GM21423 (cell line): ENCODE results near the gene CYP3A5.
"Not testable (repeated sequence)": the region's sequence is repeated elsewhere in the genome, so short reads cannot be mapped to it uniquely, and the experiment has no call there.

Experiments
- ATAC-seq: cut with Tn5 transposase; IDR thresholded peaks from one replicate; pipeline ENCODE4 v1.9.1; 2021; ENCODE audit warnings: mild to moderate bottlenecking, moderate library complexity; ENCODE audit not compliant: unreplicated experiment

The CYP3A5 gene

DNA sequence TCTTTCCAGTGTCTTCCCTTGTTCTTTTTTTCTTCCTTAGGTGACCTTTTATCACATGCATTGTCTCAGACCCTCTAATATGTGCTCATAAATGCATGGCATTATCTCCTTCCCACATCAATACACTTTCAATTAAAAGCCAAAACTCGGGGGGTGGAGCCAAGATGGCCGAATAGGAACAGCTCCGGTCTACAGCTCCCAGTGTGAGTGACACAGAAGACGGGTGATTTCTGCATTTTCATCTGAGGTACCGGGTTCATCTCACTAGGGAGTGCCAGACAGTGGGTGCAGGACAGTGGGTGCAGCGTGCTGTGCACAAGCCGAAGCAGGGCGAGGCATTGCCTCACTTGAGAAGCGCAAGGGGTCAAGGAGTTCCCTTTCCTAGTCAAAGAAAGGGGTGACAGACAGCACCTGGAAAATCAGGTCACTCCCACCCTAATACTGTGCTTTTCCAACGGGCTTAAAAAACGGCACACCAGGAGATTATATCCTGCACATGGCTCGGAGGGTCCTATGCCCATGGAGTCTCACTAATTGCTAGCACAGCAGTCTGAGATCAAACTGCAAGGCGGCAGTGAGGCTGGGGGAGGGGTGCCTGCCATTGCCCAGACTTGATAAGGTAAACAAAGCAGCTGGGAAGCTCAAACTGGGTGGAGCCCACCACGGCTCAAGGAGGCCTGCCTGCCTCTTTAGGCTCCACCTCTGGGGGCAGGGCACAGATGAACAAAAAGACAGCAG is 6.2 kb upstream of the CYP3A5 start:
- not testable (repeated sequence) for ATAC-seq

DNA sequence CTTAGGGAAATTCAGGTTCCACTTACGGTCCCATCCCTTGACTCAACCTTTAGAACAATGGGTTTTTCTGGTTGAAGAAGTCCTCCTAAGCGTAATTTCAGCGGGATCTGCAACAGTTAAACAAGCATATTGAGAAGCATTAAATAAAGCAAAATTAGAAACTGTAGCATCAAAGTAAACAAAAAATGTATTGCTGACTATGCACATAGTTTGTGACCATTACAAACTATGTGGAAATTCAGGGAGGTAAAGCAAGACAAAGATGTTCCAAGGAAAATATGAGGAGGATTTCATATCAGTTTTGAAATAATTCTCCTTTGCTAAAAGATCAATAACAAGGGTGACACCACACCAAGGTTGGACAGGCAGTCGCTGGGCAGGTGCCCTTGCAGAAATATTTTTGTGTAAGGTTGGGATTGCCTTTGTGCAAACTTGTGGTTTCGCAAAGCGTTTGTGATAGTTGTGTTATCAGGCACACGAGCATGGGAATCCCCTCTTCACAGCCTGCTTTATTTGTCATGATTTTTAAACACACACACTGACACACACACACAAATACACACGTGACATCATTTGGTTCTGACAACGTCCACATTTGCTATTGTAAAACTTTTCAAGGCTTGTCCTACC is 5.4 kb upstream of the CYP3A5 start:
- no peak for ATAC-seq

DNA sequence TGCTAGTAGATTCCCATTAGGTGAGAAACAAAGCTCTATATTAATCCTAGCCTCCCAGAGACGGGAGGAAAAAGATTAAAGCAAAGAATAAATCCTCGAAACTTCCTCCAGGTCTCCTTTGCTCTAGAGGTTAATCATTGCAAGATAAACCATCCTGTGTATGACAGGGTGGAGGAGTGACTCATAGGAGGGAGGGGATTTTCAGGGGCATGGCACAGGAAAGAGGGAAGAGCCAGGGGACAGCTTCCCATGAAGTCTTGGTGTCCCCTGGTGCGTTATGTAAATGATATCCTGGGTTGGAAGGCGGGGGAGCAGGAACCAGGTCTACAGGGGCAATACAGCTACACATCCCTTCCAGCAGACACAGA is 780 bp downstream of the CYP3A5 start:
- ATAC-seq: no peak

DNA sequence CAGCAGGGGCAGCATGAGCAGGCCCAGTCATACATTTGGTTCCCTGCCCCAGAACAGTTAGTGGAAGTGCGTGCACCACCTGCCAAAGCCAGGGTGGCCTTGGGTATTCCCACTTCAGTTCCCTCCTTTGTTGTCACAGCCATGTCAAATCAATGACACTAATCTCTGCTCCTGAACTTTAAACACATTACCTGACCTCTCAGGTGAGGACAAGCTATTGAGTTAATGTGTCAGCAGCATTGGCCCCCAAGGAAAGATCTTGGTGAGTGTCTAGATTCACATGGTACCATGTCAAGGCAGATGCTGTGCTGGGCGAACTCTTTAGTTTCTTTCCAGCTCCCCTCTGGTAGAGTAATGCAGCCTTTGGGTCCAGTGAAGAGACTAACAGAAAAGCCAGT is 2.1 kb downstream of the CYP3A5 start:
- ATAC-seq: no peak

DNA sequence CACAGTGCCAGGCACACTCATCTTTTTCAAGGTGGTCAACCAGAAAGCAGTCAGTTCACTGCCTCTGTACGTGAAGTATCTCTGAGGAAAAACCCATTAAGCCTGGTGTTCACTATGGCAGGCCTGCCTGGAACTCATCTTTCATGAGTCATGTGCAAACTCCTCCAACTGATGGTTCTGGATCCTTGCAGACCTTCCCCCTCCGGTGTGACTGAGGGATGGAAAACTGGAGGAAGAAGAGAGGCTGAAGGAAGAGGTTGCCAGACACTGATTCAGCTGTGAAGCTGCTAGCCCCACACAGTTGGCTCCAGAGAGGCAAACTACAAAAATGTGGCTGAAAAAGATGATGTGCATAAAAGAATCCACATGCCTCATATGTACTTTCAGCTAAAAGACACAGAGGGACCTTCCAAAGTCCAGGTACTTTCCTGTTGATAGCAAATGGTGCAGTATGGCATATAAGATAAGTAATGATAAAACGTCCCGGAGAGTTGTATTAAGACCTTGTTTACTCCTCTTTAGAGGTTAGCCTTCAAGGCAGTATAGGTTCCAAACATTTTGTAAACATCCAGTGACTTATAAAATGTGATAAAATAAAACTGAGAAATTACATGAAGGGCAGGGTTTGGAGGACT is 2.7 kb downstream of the CYP3A5 start:
- no peak for ATAC-seq

DNA sequence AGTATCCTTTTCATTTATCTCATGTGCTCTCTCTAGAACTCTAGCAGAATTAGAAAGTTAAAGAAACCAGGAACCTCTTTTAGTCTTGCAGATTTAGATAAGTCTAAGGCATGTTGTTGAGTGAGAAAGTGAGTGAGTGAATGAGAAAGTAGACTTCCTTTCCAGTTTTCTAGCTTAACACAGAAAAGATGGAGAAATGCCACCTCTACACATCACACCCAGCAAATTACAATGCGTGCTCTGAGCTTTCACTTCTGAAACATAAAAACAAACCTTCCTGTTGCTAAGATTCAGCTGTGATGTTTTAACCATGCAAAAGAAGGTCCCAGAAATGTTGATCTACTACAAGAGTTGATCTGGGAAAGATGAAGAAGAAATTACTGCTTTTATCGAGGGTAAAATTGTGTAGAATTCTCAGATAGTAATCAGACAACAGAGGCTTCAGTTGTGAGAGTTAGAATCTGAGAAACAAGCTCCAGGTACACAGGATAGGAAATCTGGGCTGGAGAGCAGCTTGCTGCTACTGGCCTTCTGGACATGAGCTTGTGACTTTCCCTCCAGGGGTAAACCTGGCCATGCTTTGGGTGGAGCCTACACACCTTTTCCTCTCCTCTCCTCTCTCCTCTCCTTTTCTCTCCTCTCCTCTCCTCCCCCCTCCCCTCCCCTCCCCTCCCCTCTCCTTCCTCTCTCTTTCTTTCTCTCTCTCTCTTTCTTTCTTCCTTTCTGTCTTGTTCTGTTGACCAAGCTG is 4.6 kb downstream of the CYP3A5 start:
- ATAC-seq: no peak

DNA sequence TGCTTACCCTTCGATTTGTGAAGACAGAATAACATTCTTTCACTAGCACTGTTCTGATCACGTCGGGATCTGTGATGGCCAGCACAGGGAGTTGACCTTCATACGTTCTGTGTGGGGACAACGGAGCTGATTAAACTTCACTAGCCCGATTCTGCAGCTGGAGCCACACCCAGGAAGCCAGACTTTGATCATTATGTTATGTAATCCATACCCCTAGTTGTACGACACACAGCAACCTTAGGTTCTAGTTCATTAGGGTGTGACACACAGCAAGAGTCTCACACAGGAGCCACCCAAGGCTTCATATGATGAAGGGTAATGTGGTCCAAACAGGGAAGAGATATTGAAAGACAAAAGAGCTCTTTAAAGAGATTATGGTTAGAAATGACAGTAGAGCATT is 7.2 kb downstream of the CYP3A5 start:
- ATAC-seq: no peak

DNA sequence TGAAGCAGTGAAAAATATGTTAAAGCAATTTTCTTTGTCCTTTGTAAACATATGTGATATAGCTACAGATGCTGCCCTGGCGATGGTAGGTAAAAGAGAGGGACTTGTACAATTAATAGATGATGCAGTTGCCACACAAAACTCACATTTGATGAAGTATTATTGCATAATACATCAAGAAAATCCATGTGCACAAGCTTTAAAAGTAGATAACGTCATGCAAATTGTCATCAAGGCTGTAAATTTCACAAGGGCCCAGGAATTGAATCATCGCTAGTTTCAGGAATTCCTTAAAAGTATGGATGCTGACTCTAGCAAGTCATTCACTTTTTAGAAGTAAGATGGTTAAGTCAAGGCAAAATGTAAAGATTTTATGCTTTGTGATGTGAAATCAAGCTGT is 10.0 kb downstream of the CYP3A5 start:
- ATAC-seq: no peak

DNA sequence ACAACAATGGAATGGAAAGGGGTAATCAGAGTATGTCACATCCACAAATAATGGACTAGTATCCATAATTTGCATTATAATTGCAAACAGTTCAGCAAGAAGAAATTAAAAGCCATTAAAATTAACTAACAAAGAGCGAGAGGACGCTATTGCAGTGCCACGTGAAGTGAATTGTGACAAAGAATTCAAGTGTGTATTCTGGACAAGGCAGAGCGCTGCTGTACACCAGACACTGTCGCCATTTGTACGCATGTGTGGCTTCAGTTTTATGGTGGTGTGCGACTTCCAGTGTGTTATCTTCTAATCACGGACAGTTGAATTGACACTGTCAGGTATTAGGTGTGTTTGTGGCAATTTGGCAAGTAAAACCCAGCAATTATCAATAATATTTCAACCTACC is 11.3 kb downstream of the CYP3A5 start:
- no peak for ATAC-seq

DNA sequence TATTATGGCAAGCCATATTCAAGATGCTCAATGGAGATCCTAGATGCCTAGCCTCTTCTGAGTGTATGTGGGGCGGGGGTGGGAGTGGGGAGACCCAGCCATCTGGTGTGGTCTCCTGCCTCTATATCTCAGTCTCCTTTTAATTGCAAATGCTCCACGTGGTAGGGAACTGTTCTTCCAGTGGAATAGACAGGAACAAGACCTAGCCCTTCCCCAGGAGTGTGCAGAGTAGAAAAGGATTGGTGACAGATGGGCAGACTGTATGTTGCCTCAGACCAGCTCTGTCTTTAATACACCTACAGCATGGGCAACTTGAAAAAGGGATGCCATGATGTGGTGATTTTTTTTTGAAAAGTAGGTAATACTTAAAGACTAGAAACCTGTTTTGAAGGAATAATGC is 12.6 kb downstream of the CYP3A5 start:
- ATAC-seq: no peak

DNA sequence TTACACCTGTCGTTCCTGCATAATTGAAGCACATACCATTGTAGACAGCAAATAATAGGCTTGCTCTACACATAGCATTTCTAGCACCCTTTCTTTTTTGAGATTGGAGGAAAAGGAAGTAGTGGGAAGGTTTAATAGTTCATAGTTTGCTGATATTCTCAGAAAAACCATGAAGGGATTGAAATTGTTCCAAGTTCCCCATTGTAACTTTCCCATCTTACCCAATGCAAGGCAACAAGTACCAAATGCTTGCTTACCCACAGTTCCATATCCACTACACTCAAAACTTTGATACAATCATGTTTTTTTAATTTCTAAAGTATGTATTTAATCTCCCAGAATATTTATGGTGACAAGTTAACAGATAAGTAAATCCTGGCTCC is 13.8 kb downstream of the CYP3A5 start:
- no peak for ATAC-seq

DNA sequence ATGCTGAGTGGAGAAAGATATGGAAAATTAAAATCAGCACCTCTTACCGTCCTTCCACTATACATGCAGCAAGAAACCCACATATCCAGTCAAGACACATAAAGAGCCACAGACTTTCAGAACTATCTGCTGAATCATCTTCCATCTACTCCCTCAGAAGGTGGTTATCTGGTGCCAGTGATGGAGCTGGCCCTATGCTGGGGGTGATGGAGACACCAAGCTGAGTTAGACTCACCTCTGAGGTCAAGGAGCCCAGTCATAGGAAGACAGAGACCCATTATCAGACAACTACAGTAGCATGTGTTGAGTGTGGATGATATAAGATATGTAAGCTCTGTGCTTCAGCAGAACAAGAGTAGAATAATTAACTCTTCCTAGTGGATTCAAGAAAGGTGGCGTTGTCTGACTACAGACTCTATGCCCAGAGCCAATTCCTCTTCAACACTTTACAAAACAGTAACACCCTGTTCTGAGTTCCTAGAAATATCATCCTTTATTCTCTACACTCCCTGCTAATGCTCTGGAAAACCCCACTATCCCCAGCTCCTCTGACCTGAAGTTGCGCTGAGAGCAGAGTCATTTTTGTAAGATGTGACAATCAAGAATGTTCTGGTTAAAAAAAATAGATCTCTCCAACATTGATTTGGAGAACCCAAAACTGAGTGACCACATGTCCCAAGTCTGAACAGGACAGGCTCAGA is 14.3 kb downstream of the CYP3A5 start:
- ATAC-seq: no peak

DNA sequence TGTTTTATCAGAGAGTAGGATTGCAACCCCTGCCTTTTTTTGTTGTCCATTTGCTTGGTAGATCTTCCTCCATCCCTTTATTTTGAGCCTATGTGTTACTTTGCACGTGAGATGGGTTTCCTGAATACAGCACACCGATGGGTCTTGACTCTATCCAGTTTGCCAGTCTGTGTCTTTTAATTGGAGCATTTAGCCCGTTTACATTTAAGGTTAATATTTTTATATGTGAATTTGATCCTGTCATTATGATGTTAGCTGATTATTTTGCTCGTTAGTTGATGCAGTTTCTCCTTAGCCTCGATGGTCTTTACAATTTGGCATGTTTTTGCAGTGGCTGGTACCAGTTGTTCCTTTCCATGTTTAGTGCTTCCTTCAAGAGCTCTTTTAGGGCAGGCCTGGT is 21.9 kb downstream of the CYP3A5 start:
- ATAC-seq: not testable (repeated sequence)

DNA sequence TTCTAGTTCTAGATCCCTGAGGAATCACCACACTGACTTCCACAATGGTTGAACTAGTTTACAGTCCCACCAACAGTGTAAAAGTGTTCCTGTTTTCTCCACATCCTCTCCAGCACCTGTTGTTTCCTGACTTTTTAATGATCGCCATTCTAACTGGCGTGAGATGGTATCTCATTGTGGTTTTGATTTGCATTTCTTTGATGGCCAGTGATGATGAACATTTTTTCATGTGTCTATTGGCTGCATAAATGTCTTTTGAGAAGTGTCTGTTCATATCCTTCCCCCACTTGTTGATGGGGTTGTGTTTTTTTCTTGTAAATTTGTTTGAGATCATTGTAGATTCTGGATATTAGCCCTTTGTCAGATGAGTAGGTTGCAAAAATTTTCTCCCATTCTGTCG is 25.2 kb downstream of the CYP3A5 start:
- ATAC-seq: not testable (repeated sequence)

DNA sequence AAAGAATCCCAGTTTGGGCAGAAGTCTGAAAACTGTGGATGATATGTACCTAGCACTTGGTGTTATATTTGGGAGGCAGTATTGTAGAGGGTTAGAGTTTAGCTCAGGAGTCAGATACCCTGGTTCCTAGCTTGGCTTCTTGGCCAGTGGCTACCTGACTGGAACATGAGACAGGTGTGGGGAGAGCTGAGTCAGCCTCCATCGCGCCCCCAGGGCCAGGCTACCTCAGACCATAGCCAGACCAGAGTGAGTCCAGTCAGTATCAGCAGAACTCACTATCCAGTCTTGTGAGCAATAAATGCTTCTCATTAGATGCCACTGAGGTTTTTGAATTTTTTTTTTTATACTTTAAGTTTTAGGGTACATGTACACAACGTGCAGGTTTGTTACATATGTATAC is 26.0 kb downstream of the CYP3A5 start:
- ATAC-seq: no peak

DNA sequence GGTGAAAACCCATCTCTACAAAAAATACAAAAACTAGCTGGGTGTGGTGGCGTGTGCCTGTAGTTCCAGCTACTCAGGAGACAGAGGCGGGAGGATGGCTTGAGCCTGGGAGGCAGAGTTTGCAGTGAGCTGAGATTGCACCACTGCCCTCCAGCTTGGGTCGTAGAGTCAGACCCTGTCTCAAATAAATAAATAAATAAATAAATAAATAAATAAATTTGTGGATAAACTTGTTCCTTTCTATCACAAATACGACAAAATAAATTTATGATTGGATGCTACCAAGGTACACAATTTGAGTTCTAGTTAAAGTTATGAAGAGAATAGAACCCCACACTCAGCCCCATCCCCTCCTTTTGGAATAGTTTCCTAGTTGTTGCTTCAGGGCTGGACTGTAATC is 26.5 kb downstream of the CYP3A5 start:
- ATAC-seq: not testable (repeated sequence)

DNA sequence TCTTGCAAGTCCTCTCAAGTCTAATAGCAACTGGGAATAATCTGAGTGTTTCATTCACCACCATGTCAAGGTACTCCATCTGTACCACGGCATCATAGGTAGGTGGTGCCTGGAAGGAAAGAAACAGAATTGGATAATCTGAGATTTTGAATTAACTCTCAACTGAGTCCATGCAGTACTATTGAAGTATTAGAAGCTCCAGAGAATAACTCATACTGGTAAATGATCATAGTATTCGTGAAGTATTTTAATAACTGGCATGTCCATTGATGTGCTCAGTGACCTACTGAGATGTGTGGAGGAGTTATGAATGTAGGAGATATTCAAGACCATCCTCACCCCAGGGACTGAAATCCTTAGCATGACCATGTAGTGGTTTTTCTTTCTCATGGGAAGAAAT is 27.1 kb downstream of the CYP3A5 start:
- no peak for ATAC-seq

DNA sequence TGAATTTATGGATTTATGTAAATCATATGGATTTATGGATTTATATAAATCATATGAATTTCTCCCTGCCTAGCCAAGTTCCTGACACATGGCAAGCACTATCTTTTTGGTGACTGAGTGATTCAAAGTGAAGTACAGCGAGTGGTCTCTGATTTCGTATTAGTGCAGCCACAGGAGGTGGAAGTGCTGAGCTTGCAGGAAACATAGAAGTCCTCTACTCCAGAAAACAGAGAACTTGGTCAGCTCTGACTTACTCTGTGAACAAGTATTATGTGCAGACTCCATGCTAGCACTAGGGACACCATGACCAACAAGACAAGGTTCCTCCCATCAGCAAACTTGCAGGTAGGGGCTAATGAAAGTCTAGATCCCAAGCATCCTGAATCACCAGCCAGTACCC is 28.5 kb downstream of the CYP3A5 start:
- no peak for ATAC-seq

DNA sequence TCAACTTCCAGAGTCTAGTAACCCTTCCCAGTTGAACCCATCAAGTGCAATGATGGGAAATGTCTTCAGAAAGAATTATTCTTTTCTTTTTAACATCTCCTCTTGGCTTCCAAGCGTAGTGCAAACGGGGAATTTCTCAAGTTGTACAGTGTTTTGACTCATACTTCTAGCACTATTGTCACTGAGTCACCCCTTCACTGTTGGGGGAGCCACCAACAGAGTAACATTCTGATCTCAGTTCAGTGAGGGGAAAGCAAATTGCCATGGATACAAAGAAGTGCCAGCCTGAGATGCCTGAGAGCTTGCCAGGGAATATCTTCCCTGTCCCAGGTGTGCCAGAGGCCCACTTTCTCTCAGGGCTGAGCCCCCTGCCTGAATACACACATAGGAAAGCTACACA is 31.0 kb downstream of the CYP3A5 start:
- ATAC-seq: no peak

DNA sequence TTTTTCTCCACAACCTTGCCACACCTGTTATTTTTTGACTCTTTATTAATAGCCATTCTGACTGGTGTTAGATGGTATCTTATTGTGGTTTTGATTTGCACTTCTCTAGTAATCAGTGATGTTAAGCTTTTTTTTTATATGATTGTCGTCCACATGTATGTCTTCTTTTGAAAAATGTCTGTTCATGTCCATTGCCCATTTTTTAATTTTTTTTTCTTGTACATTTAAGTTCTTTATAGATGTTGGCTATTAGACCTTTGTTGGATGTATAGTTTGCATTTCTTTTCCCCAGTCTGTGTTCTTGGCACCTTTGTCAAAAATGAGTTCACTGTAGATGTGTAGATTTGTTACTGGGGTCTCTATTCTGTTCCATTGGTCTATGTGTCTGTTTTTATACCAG is 34.2 kb downstream of the CYP3A5 start:
- ATAC-seq: no peak

DNA sequence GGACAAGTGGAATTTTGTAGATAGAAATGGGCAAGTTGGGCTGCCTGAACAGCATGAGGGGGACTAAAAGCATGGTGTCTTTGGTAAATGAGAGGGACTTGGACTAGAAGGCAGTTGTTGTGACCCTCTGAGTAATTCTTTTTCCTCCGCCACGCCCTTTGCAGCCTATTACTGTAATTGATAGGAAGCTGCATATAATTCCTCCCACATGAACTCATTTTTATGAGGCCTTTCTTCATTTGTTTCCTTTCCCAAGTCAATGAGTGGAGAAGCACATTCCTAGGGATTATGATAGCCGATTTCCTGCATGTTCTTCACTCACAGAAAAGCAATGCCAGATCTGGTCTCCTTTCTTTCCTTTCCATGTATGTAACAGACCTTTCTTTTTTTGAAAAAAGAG is 35.4 kb downstream of the CYP3A5 start:
- ATAC-seq: no peak
